SK-N-SH (cell line): ENCODE measurements around the gene COL12A1.

ENCODE experiments used
- CTCF ChIP-seq: fragments of 200-600 bp; sonication (generic); IDR thresholded peaks from 2 replicates; pipeline ENCODE4 v1.6.1; 2017; ENCODE audit warnings: antibody characterized with exemption, mild to moderate bottlenecking, moderate library complexity
- EP300 ChIP-seq, 2 experiments: IDR thresholded peaks; 2 replicates each; pipeline versions ENCODE4 v1.4.0 to v1.6.1; 2012; ENCODE audit warnings: borderline replicate concordance in 1 of 2, low read depth in 1 of 2, low read length in 1 of 2
- FOXM1 ChIP-seq: IDR thresholded peaks from 2 replicates; pipeline ENCODE4 v1.4.0; 2012; ENCODE audit warnings: low read depth, mild to moderate bottlenecking
- GABPA ChIP-seq: IDR thresholded peaks from 2 replicates; pipeline ENCODE4 v1.4.0; 2012; ENCODE audit warnings: low read depth, mild to moderate bottlenecking
- GATA2 ChIP-seq: sonication (generic); formaldehyde crosslinking; IDR thresholded peaks from 2 replicates; pipeline ENCODE4 v1.5.0; 2020; ENCODE audit warnings: mild to moderate bottlenecking, missing genetic modification reagents
- MAX ChIP-seq: IDR thresholded peaks from 2 replicates; pipeline ENCODE4 v1.4.0; 2012; ENCODE audit warnings: low read depth
- MXI1 ChIP-seq: IDR thresholded peaks from 2 replicates; pipeline ENCODE4 v1.6.1; 2012; ENCODE audit warnings: mild to moderate bottlenecking, low read depth, low read length, improper control_type of control experiment
- PBX3 ChIP-seq: IDR thresholded peaks from 2 replicates; pipeline ENCODE4; 2012
- POLR2AphosphoS5 ChIP-seq: IDR thresholded peaks from 2 replicates; pipeline ENCODE4 v1.6.1; 2012; ENCODE audit warnings: low read depth, low read length
- RCOR1 ChIP-seq: fragments of 150-350 bp; IDR thresholded peaks from 2 replicates; pipeline ENCODE4 v1.6.1; 2017; ENCODE audit warnings: antibody characterized with exemption, low read length

- no peak for TF ChIP-seq CTCF
- no peak for TF ChIP-seq MAX
- no peak for TF ChIP-seq RCOR1
- no peak for TF ChIP-seq GATA2 (CRISPR knock-in tag)
- no peak for TF ChIP-seq GABPA
- no peak for TF ChIP-seq FOXM1
- no peak for TF ChIP-seq EP300 (IDR thresholded peaks at IDR 0.05; ENCODE audit: borderline replicate concordance in 1 of 2, low read depth in 1 of 2, low read length in 1 of 2)
- TF ChIP-seq PBX3 = no peak
- TF ChIP-seq POLR2AphosphoS5 = no peak
- no peak for TF ChIP-seq MXI1
These were observed 27.3 kb upstream of the COL12A1 start for GRCh38 chr6:75233092-75233615.
